Stimulated activated CD8-positive, alpha-beta memory T cell treated with anti-CD3 and anti-CD28 coated beads, Interleukin-4, amount 100 ng/mL, for 48 hours (primary cell): ENCODE results near the gene RXRB.
"Not testable (repeated sequence)": the region's sequence is repeated elsewhere in the genome, so short reads cannot be mapped to it uniquely, and the experiment has no call there.

Source experiments
- DNase-seq: peaks from one replicate; pipeline ENCODE4 v3.0.0-alpha.2; 2020

The RXRB gene

GRCh38 chr6:33160728-33161344, 39.6 kb downstream of the RXRB start:
- DNase-seq = no peak

DNA sequence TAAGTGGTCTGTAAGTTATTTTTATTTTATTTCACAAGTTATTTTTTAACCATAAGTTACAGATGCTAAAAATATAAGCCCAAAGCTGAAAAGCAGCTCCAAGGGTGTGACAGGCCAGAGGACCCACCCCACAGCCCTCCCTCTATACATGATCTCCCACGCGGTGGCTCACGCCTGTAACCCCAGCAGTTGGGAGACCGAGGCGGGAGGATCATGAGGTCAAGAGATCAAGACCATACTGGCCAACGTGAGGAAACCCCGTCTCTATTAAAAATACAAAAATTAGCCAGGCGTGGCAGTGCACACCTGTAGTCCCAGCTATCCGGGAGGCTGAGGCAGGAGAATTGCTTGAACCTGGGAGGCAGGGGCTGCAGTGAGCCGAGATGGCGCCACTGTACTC, 40.4 kb downstream of the RXRB start:
- no peak for DNase-seq

DNA sequence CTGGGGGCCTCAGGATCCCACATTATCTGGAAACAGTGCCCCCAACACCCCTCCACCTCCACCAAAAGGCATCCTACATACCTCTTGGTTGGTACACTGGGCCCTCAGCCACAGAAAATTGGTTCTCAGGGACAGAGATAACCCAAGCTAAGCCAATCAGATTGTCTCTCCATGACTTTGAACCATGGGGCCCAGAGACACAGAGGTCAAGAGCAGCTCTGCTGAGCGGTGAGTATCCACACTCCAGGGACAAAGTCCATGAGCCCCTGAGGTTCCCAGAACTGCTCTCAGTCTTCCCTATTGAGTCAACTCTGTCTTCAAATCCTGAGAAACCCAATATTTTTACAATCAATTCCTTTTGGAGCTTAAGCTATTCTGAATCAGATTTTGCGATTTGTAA, 43.5 kb downstream of the RXRB start:
- no peak for DNase-seq

- DNase-seq = no peak
Measured at GRCh38 chr6:33156561-33156960, 43.9 kb downstream of the RXRB start.

DNA sequence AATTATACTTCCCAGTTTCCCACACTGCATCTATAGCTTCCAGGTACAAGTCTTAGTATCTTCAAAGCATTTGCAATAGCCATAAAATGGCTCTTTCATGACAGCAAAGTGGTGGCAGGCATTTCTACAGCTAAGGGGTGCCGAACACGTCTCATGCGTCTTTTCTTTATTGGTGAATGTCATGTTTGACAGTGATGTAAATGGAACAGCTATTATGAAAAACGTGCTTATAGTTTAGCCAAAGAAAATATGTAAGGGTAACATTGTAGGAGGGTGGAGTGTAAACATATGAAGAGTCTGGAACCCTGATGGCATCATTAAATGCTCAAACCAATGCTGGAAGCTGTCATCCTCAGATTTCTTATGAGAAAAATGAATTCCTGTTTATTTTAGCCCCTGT, 46.1 kb downstream of the RXRB start:
- no peak for DNase-seq

DNA sequence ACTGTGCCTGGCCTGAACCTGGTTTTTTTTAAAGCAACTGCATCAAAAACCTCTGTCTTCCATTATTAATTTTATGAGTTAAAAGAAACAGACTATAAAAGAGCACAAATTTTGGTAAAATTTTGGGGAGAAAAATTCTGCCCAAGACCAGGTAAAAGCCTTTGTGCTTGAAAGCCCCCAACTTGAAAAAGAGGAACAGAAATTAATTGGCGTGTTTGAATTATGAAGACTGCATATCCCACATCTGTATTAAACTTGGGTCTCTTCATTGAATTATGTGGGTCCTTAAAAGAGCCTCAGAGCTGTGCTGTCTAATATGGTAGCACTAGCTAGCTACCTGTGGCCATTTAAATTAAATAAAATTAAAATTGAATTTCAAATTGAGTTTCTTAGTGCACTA, 49.4 kb downstream of the RXRB start:
- no peak for DNase-seq

GRCh38 chr6:33150560-33150959, 49.9 kb downstream of the RXRB start:
- not testable (repeated sequence) for DNase-seq

- no peak for DNase-seq
Measured at GRCh38 chr6:33147807-33148666, 52.4 kb downstream of the RXRB start.

GRCh38 chr6:33144373-33144772, 56.1 kb downstream of the RXRB start:
- no peak for DNase-seq
